H1 (cell line): ENCODE measurements around the gene ESYT2. TPM values are rescaled to one million over a fixed set of nuclear protein-coding genes. Genes with fewer than 3 reads are reported as not detected.

Experiments used
- CBX5 ChIP-seq: fragments of 300-800, 300-1000 bp; sonication (generic); IDR thresholded peaks from 2 replicates; pipeline ENCODE4 v1.7.1; 2016; ENCODE audit warnings: antibody characterized with exemption, low read length, low read depth
- GABPA ChIP-seq: IDR thresholded peaks from 2 replicates; pipeline ENCODE4 v1.6.1; 2011; ENCODE audit warnings: mild to moderate bottlenecking, low read length, moderate library complexity, borderline replicate concordance; ENCODE audit not compliant: insufficient read depth
- HDAC2 ChIP-seq, 2 experiments: fragments of 300-600 bp in 1 of 2; sonication (generic) in 1 of 2; IDR thresholded peaks; 2 replicates each; pipeline ENCODE4 v1.6.1; 2011 to 2012; ENCODE audit warnings: low read depth in 2 of 2, low read length in 2 of 2, mild to moderate bottlenecking in 2 of 2, moderate library complexity in 2 of 2, borderline replicate concordance in 1 of 2, inconsistent platforms in 1 of 2
- KDM1A ChIP-seq: fragments of 200-600, 300-600 bp; sonication (generic); IDR thresholded peaks from 2 replicates; pipeline ENCODE4 v1.7.1; 2016; ENCODE audit warnings: mild to moderate bottlenecking, low read length, borderline replicate concordance
- RAD21 ChIP-seq, 2 experiments: IDR thresholded peaks in 1 of 2; conservative IDR thresholded peaks in 1 of 2; 2 replicates each; pipeline ENCODE4 v1.6.1; 2011; ENCODE audit warnings: low read depth in 2 of 2, low read length in 2 of 2, improper control_type of control experiment in 1 of 2, inconsistent platforms in 1 of 2, mild to moderate bottlenecking in 1 of 2, moderate library complexity in 1 of 2
- TCF12 ChIP-seq: IDR thresholded peaks from 2 replicates; pipeline ENCODE4 v1.6.1; 2011; ENCODE audit warnings: low read depth, mild to moderate bottlenecking, low read length
- TEAD4 ChIP-seq: IDR thresholded peaks from 2 replicates; pipeline ENCODE4 v1.6.1; 2012; ENCODE audit warnings: low read depth, low read length, inconsistent platforms, mixed read lengths
- polyA plus RNA-seq, 7 experiments: library from polyadenylated mRNA; depleted of rRNA in 3 of 7; stranded (reverse) in 5 of 7; unstranded in 2 of 7; fragments of >200 nt in 5 of 7; fragments of 200-250 nt in 2 of 7; gene quantifications; 1 replicate in 5 of 7; 2 replicates in 1 of 7; 4 replicates in 1 of 7; pipeline versions ENCODE4 v1.2.1 to v1.2.3, GENCODE V29; 2011 to 2013; ENCODE audit warnings: missing spikeins in 2 of 7, mixed read lengths in 2 of 7
- total RNA-seq: library from RNA; stranded (reverse); fragmentation: NEBNext Ultra II Directional; extraction: Animal tissue kit (Norgen Biotek cat#: 25700); gene quantifications from 2 replicates; pipeline ENCODE4 v1.2.1, GENCODE V29; 2021
- TF ChIP-seq, protein P1 (sequence below): fragments of 300-600 bp; sonication (generic); IDR thresholded peaks from 2 replicates; pipeline ENCODE4 v1.7.1; 2012; ENCODE audit warnings: low read length, moderate library complexity, mild to moderate bottlenecking, inconsistent platforms; ENCODE audit not compliant: insufficient replicate concordance
- TF ChIP-seq, protein P2 (sequence below): IDR thresholded peaks from 2 replicates; pipeline ENCODE4 v1.6.1; 2011; ENCODE audit warnings: low read length, improper control_type of control experiment

ESYT2 gene
- total and polyA plus RNA-seq, 2 of the 8 experiments (the other 6 are each of a cell fraction or from before 2014, with no cell fraction given) = 27.0 to 37.5 TPM

DNA sequence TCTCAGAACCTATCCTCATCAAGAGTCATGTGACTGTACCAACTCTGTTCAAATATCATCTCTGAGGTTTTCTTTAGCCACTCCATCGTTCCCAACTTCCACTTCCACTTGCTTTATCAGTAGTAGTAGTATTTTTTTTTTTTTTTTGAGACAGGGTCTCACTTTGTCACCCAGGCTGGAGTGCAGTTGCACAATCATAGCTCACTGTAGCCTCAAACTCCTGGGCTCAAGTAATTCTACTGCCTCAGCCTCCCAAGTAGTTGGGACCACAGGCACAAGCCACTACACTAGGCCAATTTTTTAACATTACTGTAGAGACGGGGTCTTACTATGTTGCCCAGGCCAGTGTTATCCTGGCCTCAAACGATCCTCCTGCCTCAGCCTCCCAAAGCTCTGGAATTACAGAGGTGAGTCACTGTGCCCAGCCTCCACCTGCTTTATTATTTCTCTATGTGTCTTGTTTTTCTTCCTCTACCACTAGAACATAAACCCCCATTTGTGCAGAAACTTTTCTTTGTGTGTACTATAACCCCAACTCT is 130.6 kb downstream of the ESYT2 start (continued):
- TF ChIP-seq, protein P1, sequence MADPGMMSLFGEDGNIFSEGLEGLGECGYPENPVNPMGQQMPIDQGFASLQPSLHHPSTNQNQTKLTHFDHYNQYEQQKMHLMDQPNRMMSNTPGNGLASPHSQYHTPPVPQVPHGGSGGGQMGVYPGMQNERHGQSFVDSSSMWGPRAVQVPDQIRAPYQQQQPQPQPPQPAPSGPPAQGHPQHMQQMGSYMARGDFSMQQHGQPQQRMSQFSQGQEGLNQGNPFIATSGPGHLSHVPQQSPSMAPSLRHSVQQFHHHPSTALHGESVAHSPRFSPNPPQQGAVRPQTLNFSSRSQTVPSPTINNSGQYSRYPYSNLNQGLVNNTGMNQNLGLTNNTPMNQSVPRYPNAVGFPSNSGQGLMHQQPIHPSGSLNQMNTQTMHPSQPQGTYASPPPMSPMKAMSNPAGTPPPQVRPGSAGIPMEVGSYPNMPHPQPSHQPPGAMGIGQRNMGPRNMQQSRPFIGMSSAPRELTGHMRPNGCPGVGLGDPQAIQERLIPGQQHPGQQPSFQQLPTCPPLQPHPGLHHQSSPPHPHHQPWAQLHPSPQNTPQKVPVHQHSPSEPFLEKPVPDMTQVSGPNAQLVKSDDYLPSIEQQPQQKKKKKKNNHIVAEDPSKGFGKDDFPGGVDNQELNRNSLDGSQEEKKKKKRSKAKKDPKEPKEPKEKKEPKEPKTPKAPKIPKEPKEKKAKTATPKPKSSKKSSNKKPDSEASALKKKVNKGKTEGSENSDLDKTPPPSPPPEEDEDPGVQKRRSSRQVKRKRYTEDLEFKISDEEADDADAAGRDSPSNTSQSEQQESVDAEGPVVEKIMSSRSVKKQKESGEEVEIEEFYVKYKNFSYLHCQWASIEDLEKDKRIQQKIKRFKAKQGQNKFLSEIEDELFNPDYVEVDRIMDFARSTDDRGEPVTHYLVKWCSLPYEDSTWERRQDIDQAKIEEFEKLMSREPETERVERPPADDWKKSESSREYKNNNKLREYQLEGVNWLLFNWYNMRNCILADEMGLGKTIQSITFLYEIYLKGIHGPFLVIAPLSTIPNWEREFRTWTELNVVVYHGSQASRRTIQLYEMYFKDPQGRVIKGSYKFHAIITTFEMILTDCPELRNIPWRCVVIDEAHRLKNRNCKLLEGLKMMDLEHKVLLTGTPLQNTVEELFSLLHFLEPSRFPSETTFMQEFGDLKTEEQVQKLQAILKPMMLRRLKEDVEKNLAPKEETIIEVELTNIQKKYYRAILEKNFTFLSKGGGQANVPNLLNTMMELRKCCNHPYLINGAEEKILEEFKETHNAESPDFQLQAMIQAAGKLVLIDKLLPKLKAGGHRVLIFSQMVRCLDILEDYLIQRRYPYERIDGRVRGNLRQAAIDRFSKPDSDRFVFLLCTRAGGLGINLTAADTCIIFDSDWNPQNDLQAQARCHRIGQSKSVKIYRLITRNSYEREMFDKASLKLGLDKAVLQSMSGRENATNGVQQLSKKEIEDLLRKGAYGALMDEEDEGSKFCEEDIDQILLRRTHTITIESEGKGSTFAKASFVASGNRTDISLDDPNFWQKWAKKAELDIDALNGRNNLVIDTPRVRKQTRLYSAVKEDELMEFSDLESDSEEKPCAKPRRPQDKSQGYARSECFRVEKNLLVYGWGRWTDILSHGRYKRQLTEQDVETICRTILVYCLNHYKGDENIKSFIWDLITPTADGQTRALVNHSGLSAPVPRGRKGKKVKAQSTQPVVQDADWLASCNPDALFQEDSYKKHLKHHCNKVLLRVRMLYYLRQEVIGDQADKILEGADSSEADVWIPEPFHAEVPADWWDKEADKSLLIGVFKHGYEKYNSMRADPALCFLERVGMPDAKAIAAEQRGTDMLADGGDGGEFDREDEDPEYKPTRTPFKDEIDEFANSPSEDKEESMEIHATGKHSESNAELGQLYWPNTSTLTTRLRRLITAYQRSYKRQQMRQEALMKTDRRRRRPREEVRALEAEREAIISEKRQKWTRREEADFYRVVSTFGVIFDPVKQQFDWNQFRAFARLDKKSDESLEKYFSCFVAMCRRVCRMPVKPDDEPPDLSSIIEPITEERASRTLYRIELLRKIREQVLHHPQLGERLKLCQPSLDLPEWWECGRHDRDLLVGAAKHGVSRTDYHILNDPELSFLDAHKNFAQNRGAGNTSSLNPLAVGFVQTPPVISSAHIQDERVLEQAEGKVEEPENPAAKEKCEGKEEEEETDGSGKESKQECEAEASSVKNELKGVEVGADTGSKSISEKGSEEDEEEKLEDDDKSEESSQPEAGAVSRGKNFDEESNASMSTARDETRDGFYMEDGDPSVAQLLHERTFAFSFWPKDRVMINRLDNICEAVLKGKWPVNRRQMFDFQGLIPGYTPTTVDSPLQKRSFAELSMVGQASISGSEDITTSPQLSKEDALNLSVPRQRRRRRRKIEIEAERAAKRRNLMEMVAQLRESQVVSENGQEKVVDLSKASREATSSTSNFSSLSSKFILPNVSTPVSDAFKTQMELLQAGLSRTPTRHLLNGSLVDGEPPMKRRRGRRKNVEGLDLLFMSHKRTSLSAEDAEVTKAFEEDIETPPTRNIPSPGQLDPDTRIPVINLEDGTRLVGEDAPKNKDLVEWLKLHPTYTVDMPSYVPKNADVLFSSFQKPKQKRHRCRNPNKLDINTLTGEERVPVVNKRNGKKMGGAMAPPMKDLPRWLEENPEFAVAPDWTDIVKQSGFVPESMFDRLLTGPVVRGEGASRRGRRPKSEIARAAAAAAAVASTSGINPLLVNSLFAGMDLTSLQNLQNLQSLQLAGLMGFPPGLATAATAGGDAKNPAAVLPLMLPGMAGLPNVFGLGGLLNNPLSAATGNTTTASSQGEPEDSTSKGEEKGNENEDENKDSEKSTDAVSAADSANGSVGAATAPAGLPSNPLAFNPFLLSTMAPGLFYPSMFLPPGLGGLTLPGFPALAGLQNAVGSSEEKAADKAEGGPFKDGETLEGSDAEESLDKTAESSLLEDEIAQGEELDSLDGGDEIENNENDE = no peak
- no peak for TF ChIP-seq KDM1A
- TF ChIP-seq, protein P2, sequence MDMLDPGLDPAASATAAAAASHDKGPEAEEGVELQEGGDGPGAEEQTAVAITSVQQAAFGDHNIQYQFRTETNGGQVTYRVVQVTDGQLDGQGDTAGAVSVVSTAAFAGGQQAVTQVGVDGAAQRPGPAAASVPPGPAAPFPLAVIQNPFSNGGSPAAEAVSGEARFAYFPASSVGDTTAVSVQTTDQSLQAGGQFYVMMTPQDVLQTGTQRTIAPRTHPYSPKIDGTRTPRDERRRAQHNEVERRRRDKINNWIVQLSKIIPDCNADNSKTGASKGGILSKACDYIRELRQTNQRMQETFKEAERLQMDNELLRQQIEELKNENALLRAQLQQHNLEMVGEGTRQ = no peak
- no peak for TF ChIP-seq TCF12
- TF ChIP-seq RAD21 (IDR thresholded peaks at IDR 0.05 in 1 of 2, conservative IDR thresholded peaks at IDR 0.05 in 1 of 2; ENCODE audit: low read depth in 2 of 2, low read length in 2 of 2) = no peak
- no peak for TF ChIP-seq CBX5
- TF ChIP-seq TEAD4 = no peak
- no peak for TF ChIP-seq GABPA
- TF ChIP-seq HDAC2 (IDR thresholded peaks at IDR 0.05; ENCODE audit: borderline replicate concordance in 1 of 2, low read depth in 2 of 2, low read length in 2 of 2) = no peak
